ENCODE data around the gene EPHA4. TPM values are rescaled to one million over a fixed set of nuclear protein-coding genes. Genes with fewer than 3 reads are reported as not detected.
A peak's percentile ranks its signal among the peaks of the same experiment; 100 is the strongest.

EPHA4 gene
- total and polyA plus RNA-seq, 2 donors (not counting 1 experiment from before 2014, with no cell fraction given) = 10.7 to 54.9 TPM

DNA sequence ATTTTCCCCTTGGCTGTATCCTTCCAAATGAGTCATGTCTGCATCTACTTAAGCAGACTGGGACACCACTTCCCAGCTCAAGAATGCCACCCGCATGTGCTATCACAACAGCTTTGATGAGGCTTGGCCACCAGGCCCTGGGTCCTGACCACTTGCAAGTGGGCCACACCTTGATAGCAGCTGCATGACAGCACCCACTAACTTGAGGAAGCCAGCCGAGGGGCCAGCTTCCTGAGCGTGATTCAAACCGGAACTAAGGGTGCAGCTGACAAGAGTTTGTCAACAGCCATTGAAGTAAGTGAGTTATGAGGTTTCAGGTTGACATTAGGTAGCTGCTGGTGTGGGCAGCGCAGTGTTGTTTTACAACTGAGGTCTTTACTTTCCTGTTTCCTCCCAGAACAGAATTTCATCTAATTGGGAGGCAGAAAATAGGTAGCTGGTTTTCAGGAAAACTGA is 54.4 kb downstream of the EPHA4 start:
- H2AFZ ChIP-seq (ENCODE audit: insufficient read depth, low read depth, low read length, poor library complexity, severe bottlenecking) = peak overlapping the region; percentile 49
- Mint-ChIP-seq H3K27me3 (no peaks in the 10 kb centered on the region), H3K4me3 (no peak overlapping the region), H3K9me3 (ENCODE audit: insufficient read depth) (no peaks in the 10 kb centered on the region), H3K27ac (no peak overlapping the region), H3K4me1 (peaks cover 14% of the 10 kb centered on the region)
- H3K27ac ChIP-seq (ENCODE audit: low read length in 2 of 2) = peak overlapping the region; percentile 83 to 92
- H3K4me2 ChIP-seq (replicated peaks; ENCODE audit: low read depth, low read length, poor library complexity, severe bottlenecking) = peak overlapping the region; percentile 68
- H3K9ac ChIP-seq (ENCODE audit: low read length) = peak overlapping the region; percentile 52
- no peaks in the 10 kb centered on the region for H3K36me3 ChIP-seq (replicated peaks in 1 of 2; ENCODE audit: control extremely low read depth in 1 of 2, control insufficient read depth in 1 of 2, extremely low read depth in 1 of 2, insufficient read depth in 2 of 2, low read length in 1 of 2)
- ATAC-seq (ENCODE audit: low read depth) (peak; percentile 74), DNase-seq (peak; percentile 72)
- ChIA-PET POLR2A (interaction anchor here (0.8 to 1.6 kb wide), 3 partner anchors 17 to 56 kb away, joined by 3 to 6 read pairs (median 5); partner anchors contain the start of gene EPHA4), CTCF (interaction anchor here (1.0 to 2.6 kb wide), 3 partner anchors 12 to 56 kb away, joined by 4 to 15 read pairs (median 4); partner anchors contain the start of gene EPHA4)
- intact Hi-C loops (cut with micrococcal nuclease) = loop anchor here (2.0 to 5.0 kb wide), 2 partner anchors 13 to 50 kb away; no protein-coding TSS in a partner anchor
- H3K9me3 ChIP-seq (ENCODE audit: control extremely low read depth in 1 of 3, control insufficient read depth in 2 of 3, insufficient read depth in 1 of 3, low read length in 2 of 3) = peaks cover 0 to 6% (median 0%) of the 10 kb centered on the region in 3 donors
- 0% methylated on average over 4 of the region's 5 CpGs for WGBS (ENCODE audit: insufficient coverage)
- peaks cover 57% of the 10 kb centered on the region in 2 donors for H3K4me1 ChIP-seq (ENCODE audit: control insufficient read depth in 2 of 2, insufficient read depth in 2 of 2, low read length in 2 of 2)
- H3K4me3 ChIP-seq (ENCODE audit: control extremely low read depth in 1 of 5, extremely low read depth in 1 of 5, insufficient read depth in 1 of 5, low read depth in 2 of 5, low read length in 4 of 5) = peak overlapping the region in 4 of 5 experiments; percentile 13 to 35 (median 28)
- TF ChIP-seq EZH2 (IDR thresholded peaks at IDR 0.05; ENCODE audit: borderline replicate concordance, insufficient read depth, low read depth, low read length, poor library complexity, severe bottlenecking) = no peak
- TF ChIP-seq, protein P1, sequence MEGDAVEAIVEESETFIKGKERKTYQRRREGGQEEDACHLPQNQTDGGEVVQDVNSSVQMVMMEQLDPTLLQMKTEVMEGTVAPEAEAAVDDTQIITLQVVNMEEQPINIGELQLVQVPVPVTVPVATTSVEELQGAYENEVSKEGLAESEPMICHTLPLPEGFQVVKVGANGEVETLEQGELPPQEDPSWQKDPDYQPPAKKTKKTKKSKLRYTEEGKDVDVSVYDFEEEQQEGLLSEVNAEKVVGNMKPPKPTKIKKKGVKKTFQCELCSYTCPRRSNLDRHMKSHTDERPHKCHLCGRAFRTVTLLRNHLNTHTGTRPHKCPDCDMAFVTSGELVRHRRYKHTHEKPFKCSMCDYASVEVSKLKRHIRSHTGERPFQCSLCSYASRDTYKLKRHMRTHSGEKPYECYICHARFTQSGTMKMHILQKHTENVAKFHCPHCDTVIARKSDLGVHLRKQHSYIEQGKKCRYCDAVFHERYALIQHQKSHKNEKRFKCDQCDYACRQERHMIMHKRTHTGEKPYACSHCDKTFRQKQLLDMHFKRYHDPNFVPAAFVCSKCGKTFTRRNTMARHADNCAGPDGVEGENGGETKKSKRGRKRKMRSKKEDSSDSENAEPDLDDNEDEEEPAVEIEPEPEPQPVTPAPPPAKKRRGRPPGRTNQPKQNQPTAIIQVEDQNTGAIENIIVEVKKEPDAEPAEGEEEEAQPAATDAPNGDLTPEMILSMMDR (IDR thresholded peaks at IDR 0.05) = no peak
- H3K27me3 ChIP-seq (replicated peaks in 1 of 4; ENCODE audit: control extremely low read depth in 1 of 4, control insufficient read depth in 3 of 4, insufficient read depth in 4 of 4, low read length in 3 of 4) = no peaks in the 10 kb centered on the region
- H3K79me2 ChIP-seq (ENCODE audit: control insufficient read depth, insufficient read depth, low read length) = no peaks in the 10 kb centered on the region
- no peaks in the 10 kb centered on the region for H4K20me1 ChIP-seq (ENCODE audit: control insufficient read depth, insufficient read depth, low read length, poor library complexity, severe bottlenecking)

GRCh38 chr2:221517146-221517695 is 54.9 kb downstream of the EPHA4 start:
- H3K4me3 ChIP-seq (ENCODE audit: control extremely low read depth in 1 of 5, extremely low read depth in 1 of 5, insufficient read depth in 1 of 5, low read depth in 2 of 5, low read length in 4 of 5) = peak overlapping the region in 1 of 5 experiments; percentile 35
- intact Hi-C loops (cut with micrococcal nuclease) = loop anchor here (5.0 kb wide), 1 partner anchor 50 kb away; no protein-coding TSS in a partner anchor
- peak overlapping the region; percentile 68 for H3K4me2 ChIP-seq (replicated peaks; ENCODE audit: low read depth, low read length, poor library complexity, severe bottlenecking)

More at GRCh38 chr2:221517146-221517695, 54.9 kb downstream of the EPHA4 start:
- H3K27me3 ChIP-seq (replicated peaks in 1 of 4; ENCODE audit: control extremely low read depth in 1 of 4, control insufficient read depth in 3 of 4, insufficient read depth in 4 of 4, low read length in 3 of 4) = no peaks in the 10 kb centered on the region
- DNase-seq = no peak
- no peak for TF ChIP-seq EZH2 (IDR thresholded peaks at IDR 0.05; ENCODE audit: borderline replicate concordance, insufficient read depth, low read depth, low read length, poor library complexity, severe bottlenecking)
- TF ChIP-seq, protein P1 (IDR thresholded peaks at IDR 0.05) = no peak
- H4K20me1 ChIP-seq (ENCODE audit: control insufficient read depth, insufficient read depth, low read length, poor library complexity, severe bottlenecking) = no peaks in the 10 kb centered on the region
- H3K27ac ChIP-seq (ENCODE audit: low read length in 2 of 2) = peak overlapping the region; percentile 83 to 92
- no peaks in the 10 kb centered on the region for H3K79me2 ChIP-seq (ENCODE audit: control insufficient read depth, insufficient read depth, low read length)
- H3K9ac ChIP-seq (ENCODE audit: low read length) = peak overlapping the region; percentile 52
- ATAC-seq (ENCODE audit: low read depth) = no peak
- peaks cover 0 to 6% (median 0%) of the 10 kb centered on the region in 3 donors for H3K9me3 ChIP-seq (ENCODE audit: control extremely low read depth in 1 of 3, control insufficient read depth in 2 of 3, insufficient read depth in 1 of 3, low read length in 2 of 3)
- H3K36me3 ChIP-seq (replicated peaks in 1 of 2; ENCODE audit: control extremely low read depth in 1 of 2, control insufficient read depth in 1 of 2, extremely low read depth in 1 of 2, insufficient read depth in 2 of 2, low read length in 1 of 2) = no peaks in the 10 kb centered on the region
- 69% methylated on average over 4 of the region's 4 CpGs for WGBS (ENCODE audit: insufficient coverage)
- ChIA-PET POLR2A (interaction anchor here (1.0 to 1.6 kb wide), 2 partner anchors 16 to 54 kb away, joined by 3 to 6 read pairs; partner anchors contain the start of gene EPHA4), CTCF (interaction anchor here (1.6 to 2.6 kb wide), 2 partner anchors 38 to 56 kb away, joined by 4 to 15 read pairs; partner anchors contain the start of gene EPHA4)
- no peak overlapping the region for H3K4me3 Mint-ChIP-seq
- peak overlapping the region; percentile 49 for H2AFZ ChIP-seq (ENCODE audit: insufficient read depth, low read depth, low read length, poor library complexity, severe bottlenecking)
- H3K27ac Mint-ChIP-seq = no peak overlapping the region
- H3K9me3 Mint-ChIP-seq (ENCODE audit: insufficient read depth) = no peaks in the 10 kb centered on the region
- H3K4me1 Mint-ChIP-seq = peaks cover 19% of the 10 kb centered on the region
- H3K27me3 Mint-ChIP-seq = no peaks in the 10 kb centered on the region
- peaks cover 59 to 62% of the 10 kb centered on the region in 2 donors for H3K4me1 ChIP-seq (ENCODE audit: control insufficient read depth in 2 of 2, insufficient read depth in 2 of 2, low read length in 2 of 2)
